CD1c-positive myeloid dendritic cell (primary cell): ENCODE results near the gene UMPS.
"Not testable (repeated sequence)": the region's sequence is repeated elsewhere in the genome, so short reads cannot be mapped to it uniquely, and the experiment has no call there.

ENCODE experiments used
- DNase-seq: peaks from one replicate; pipeline ENCODE4 v3.0.0-alpha.2; 2016; ENCODE audit errors: extremely low spot score

Gene UMPS

DNA sequence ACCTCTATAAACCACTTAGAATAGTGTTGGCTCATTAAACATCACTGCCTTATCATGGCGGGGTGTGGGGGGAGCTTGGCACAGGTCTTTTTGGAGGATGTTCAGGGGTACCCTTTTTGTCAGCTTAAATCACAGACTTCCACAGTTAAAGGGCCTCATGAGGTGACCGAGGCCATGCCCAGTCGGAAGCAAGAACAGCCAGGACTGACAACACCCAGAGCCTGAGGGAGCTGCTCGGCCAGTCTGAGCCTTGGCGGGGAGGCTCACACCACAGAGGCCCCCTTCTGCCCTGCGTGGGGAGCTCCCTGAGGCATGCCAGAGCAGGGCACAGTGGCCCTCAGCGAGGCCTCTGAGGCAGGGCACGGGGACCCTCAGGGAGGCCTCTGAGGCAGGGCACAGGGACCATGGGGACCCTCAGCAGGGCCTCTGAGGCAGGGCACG is 49.5 kb downstream of the UMPS start:
- no peak for DNase-seq

DNA sequence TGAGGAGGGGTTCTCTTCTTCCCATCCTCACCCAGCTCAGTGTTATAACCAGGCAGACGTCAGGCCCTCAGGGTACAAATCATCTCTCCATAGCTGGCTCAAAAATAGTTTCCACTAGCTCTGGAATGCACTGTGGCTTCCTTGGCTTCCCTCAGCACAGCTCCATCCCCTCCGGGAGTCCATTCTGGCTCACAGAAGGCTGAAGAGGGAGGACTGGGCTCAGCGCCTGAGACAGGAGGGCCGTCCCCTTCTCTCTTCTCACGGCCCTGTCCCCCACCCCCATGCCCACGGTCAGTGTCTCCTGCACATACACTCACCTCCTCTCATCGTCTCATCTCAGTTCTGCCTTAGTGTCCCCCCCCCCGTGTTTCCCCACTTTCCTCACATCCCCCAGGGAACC is 50.1 kb downstream of the UMPS start:
- no peak for DNase-seq

DNA sequence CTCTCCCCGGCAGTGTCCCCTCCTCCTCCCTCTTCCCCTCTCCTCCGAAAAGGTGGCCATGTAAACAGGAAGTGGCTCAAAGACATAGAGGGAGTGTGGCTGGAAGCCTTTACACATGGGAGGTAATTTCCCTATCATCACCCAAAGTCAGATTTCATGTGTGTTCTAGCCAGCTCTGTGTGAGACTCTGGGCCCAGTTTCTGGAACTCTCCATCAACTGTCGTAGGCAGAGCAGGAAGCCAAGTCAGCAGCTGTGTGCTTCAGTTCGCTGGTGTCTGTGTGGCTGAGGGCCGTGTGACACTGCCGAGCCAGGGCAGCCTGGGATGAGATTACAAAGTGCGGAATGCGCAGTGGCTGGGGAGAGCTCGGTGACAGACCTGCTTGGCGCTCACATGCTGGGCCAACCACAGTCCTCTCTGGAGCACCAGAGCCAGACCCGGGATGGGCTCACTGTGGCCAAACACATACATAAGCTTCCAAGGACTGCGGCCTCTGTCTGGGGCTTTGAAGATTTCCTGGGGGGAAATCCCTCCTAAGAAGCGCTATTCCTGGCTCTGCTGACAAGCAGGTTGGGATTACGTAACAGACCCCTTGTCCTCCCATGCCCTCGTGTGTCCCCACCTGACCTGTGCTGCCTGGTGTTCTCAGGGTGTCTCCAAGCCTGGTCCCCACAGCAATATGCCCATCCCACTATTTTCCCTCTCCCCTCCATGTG is 50.7 kb downstream of the UMPS start:
- no peak for DNase-seq

DNA sequence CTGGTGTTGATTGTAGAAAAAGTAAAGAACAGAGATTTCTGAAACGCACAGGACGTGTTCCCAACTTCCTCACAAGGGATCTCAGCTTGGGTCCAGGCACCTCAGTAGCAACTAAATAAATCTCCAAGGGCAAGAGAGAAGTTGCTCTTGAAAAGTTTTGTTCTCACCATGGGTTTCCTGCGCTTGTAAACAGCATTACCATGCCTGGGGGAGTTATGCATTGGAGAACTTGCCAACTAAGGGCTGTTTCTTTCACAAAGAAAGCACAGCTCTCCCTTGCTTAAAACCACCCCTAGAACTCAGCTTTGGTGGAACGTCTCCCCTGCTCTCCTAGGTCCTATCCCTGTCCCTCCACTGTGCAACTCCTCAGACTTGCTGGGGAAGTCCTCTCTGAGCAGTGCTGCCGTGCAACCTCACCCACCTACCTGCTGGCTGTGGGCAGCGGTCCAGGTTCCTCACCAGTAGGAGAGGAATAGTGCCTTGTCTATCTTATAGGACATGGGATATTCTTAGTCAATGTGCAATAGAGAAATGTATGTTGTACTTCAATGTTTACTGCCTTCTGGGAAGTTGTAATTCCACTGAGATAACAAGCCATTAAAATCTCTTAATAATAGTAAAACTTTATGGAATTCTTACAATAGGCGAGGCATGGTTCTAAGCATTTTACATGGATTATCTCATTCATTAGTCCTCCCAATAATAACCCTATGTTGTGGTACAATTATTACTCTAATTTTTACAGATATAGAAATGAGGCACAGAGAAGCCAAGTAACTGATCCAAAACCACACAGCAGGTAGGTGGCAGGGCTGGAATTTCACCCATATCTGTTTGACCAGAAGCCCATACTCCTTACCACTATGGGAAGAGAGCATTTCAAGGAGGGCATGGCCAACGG is 51.5 kb downstream of the UMPS start:
- no peak for DNase-seq

DNA sequence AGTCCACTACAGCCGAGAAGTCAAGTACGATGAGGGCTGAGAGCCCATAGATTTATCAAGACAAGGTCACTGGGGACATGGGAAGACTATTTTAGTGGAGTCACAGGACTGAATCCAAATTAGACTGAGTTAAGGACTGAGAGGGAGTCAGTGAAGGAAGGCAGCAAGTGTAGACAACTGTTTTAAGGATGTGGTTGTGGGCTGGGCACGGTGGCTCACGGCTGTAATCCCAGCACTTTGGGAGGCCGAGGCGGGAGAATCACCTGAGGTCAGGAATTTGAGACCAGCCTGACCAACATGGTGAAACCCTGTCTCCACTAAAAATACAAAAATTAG is 52.1 kb downstream of the UMPS start:
- DNase-seq = not testable (repeated sequence)

DNA sequence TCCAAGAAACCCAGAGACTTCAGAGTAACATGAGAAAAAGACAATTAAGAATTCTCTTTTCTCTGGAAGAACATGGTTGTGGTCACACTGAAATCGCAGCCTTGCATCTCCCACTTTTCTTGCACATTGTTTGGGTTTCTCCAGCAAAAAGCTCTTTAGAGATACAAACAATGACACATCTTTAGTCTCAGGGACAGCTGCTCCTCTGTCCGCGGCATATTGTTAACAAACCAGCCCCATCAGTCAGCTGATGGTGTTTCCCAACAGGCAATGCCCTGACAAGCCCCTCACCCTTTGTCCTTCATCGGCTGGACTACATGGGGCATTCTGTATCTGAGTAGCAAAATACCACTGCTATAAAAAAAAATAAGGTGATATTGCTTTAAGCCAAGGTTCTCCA is 53.4 kb downstream of the UMPS start:
- DNase-seq = no peak

DNA sequence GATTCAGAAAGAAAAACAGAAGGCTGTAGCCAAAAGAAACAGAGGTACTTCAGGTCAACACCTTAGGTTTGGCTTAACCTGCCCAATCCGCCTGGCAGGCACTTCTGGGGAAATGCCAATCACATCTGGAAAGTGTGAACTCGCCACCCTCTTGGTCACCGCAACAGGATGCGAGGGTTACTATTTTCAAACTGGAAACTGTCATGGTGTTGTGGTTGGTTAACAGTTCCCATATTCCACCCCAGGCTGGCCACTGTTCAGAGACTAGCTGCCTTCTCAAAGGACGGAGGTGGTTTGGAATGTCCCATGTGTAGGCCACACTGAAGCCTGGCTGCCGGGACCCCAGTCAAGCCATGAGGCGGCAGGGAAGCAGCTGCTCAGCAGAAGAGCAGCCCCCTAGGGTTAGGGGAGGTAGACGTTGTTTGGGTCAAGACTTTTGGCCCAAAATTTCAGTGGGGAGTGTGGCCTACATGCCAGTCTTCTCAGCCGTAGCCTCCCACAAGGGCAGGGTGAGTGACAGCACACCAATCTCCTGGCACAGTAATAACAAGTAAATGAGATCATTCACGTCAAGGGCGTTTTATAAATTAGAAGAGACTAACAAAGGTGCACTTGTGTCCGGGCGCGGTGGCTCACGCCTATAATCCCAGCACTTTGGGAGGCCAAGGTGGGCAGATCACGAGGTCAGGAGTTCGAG is 54.6 kb downstream of the UMPS start:
- DNase-seq = no peak

DNA sequence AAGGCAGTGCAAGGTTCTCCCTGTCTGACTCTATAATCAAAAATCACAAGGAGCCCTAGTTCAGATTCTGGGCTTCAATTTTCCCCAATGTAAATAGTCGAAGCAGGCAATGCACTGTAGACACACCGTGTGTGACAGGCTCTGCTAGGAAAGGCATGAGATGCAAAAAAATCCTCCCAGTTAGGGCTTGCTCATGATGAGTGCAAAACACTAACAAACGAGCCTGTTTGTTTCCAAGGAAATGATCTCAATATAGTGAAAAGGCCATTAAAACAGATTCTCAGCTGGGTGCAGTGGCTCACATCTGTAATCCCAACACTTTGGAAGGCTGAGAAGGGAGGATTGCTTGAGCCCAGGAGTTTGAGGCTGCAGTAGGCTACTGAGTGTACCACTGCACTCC is 55.7 kb downstream of the UMPS start:
- no peak for DNase-seq

DNA sequence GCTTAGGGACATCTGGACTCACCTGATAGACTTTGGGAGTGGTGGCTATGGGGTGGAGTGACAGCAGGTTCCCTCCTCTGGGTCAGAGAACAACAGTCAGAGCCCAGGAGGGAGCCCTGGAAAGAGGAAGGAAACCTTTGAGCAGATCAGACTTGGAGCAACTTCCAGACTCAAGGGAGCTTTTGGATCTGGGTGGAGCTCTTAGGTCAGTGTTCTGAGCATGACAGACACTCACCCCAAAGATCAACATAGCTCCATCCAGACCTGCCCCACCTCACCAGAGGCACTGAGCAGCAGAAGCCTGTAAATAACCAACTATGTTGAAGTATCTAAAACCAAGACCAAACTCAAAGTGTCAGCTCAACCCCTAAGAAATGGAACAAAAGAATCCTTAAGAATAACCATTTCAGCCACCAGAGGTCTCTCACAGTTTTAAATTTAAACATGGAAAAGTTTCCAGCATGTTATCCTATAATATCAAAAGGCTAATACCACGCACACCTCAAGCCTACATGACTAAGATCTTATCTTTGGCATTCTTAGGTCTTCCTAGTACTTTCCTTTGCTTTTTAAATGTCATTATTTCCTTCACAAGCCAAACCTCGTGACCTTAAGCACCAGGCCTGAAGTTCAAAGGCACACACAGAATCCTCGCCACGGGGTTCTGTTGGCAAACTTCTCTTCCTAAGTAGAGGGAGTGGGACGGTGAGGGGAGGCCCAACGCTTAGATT is 56.4 kb downstream of the UMPS start:
- peak; percentile 6 for DNase-seq

DNA sequence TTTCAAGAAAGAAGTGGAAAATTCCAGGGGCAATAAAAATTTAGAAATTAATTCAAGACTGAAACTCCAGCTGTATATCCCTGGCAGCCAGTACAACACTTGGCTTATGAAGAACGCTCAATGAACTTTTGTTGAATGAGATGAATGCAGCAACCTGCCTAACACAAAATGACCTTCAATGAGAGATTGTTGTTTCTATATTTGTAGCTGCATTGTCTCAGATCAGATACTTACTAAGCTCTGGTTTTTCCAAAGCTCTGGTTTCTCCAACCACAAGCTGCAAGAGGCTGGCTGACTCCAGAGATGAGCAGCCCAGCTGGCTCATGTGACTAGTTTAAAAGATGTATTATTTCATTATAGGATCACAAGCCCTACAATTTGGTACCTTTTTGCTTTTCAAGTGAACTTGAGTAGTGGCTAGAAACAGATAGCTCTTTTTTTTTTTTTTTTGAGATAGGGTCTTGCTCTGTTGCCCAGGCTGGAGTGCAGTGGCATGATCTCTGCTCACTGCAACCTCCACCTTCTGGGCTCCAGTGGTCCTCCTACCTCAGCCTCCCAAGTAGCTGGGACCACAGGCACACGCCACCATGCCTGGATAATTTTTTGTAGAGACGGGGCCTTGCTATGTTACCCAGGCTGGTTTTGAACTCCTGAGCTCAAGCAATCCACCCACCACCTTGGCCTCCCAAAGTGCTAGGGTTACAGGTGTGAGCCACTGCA is 57.4 kb downstream of the UMPS start:
- no peak for DNase-seq

DNA sequence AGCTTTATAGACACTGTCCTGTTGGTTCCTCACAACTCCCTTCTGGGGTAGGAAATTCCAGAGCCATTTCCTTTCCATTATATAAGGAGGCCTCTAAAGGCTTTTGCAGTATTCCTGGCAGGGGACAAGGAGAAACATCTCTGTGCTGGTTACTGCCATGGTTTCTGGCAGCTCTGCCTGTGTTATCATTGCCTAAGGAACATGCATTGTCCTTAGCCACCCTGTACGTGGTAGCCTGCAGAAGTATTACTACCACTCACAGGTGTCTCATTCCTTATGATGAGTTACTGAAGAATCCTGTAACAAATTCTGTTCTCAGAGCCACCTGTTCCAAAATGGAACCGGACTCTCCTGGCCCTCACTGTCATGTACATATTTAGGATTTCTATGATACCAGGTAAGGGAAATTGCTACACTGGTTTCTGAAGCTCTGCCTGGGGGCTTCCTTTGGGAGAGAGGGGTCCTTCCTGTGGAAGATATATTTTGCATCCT is 58.0 kb downstream of the UMPS start:
- DNase-seq = no peak

DNA sequence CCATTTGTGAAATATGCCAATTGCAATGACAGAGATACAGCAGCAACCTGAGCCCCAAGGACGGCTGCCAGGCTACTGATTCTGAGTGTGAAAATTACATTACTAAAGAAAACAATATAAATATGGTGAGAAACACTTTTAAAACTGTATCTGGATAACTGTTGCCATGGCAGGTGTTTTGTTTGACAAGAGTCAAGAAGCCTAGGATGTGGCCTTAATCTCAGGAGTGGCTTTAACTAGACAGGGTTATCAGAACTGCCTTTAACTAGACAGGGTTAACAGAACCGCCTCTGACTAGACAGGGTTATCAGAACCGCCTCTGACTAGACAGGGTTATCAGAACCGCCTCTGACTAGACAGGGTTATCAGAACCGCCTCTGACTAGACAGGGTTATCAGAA is 58.9 kb downstream of the UMPS start:
- DNase-seq = not testable (repeated sequence)

DNA sequence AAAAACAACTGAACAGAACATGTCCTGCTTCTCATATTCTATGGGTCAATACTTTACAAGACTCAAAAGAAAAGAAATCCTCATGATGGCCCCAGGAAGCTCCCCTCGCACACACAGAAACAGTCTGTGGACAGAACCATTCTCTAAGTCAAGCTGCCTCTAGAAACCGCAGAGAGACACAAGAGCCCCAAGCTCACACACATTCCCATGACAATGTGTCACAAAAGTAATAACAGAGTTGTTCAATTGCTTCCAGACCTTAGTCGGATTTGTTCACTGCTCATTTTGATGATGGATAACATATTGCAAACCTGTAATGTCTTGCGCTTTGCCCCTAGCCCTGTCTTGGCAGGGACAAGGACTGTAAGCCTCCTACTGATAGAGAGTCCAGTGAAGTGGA is 60.9 kb downstream of the UMPS start:
- no peak for DNase-seq

DNA sequence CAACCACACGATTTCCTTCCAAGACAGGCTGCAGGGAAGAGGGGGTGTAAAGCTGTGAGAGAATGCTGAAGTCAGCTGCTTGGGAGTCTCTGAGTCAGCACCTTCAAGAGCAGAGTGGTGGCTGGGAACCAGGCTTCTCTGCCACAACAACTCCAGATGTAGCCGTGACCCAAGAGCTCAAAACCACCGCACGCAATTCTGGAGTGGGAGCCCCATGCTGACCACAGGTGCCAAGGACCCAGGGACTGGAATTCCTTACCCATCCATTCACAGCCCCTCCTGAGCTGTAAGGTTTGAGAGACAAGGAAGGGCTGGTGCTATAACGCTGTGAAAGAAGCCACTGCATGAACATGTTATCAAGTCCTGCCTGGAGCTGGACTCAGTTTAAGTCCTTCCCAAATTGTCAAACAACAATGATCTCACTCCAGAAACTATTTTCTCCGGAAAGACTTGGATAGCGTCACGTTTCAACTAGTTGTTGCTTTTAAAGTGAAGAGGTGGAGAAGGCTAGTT is 61.4 kb downstream of the UMPS start:
- no peak for DNase-seq

DNA sequence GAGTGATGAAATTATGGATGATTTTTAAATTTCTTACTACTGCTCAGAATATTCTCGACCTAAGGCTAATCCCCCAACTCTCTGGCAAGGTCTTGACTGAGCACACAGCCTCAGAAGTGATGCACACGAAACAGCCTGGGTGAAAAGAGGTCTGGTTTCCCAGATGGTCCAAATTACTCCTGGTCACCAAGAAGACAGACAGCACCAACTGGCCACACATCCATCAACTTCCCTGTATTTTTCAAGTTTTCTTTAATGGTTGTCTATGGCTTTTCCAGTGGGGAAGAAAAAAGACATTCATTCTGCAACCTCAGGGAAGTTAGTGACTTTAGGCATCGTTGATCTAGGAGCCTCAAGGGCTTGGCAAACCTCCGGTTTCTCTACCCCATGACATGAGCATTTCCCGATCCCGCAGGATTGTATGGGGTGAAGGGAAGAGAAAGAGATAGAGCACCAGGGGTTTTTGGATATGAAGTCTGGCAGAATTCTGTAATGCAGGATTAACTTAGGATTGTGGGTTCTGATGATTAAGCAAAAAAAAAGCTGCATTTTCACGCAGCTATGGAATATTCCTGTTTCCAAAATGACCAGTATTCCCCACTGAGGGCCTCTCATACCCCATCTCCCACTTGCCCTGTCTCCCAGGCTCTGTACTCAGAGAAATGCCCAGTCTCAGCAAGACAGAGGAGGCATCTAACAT is 62.2 kb downstream of the UMPS start:
- no peak for DNase-seq

DNA sequence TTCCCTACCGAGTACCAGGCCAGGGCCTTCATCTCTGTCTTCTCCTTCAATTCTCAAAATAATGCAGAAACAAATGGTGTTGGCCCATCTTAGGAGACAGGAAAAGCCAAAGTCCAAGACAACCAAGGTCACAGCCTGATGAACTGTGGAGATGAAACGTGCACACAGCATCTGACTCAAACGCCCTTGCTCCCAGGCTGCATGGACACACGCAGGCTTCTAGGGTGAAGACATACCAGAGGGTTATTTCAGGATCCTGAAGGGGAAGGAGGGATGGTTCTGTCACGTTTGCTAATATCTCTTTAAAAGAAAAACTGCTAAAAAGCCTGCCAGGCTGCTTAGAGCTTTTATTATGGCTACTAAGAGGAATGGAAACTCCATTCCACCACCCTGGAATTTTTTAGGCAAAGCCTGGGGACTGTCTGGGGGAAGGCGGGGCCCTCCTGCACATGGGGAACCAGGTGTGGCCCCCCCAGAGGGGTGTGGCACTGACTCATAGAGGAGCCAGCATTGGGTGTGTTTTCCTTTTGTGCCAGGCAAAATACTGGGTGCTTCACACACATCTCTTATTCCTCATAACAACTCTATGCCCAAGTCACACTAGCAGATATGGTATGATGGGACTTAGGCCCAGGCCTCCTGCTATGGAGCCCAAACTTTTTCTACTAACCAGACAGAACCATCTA is 62.9 kb downstream of the UMPS start:
- no peak for DNase-seq

DNA sequence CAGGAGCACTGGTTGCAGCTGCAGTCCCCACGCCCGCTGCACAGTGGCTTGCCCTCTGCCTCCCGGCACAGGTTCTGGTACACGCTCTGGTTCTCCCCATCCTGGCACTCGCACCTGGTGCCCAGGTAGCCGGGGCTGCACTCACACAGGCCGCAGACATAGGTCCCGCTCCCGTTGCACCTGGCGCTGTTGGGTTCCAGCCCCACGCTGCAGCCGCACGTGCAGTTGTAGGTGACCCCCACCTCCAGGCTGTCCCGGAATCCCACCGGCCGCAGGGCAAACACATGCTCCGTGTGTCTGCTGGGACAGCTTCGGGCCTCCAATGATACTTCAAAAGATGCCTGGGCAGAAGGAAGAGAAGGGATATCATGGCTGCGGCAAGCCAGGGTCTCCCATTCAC is 66.2 kb downstream of the UMPS start:
- no peak for DNase-seq

DNA sequence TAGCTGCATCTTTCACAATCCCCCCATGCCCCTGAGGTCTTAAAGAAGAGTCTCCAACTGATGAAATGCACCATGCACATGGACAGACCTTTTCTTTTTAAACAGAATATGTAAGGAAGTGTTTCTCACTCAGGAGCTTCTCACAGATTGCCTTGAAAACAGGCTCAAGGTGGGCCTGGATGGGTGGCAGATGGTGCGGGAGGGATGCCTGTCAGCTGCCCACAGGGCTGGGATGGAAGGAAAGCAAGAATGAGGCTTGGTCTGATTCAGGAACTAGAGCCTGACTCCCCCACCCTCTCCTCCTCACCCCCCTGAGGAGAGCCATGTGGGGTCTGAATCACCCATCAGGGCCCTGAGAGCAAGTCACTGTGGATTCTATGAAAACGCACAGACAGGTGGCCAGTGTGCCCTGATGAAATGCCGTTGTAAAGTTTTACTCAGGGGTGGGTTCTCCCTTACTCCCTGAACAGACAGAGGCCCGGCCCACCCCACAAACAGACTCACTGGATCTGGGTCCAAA is 67.2 kb downstream of the UMPS start:
- no peak for DNase-seq
